Endothelial cell of umbilical vein (primary cell): ENCODE measurements around the gene UBXN2A. TPM values are rescaled to one million over a fixed set of nuclear protein-coding genes. Genes with fewer than 3 reads are reported as not detected.

Experiments
- BruUV-seq: library from RNA; stranded (reverse); fragments of 400-500 nt; replicated peaks from 2 replicates; lab custom pipeline; 2021; lab: Mats Ljungman, UMichigan
- CTCF ChIA-PET: fragments of 300-600, 350-600 bp; sonication (Branson Sonifier 250); formaldehyde crosslinking; loops from one replicate; lab custom pipeline; 2021; ENCODE audit warnings: antibody characterized with exemption, inconsistent platforms; lab: Charles Lee
- POLR2A ChIA-PET: fragments of 300-600, 350-600 bp; sonication (Branson Sonifier 250); formaldehyde crosslinking; loops from one replicate; lab custom pipeline; 2021; ENCODE audit warnings: antibody characterized with exemption, inconsistent platforms; lab: Charles Lee
- DNase-seq: peaks from one replicate; pipeline ENCODE4 v3.0.0-alpha.2; 2011; ENCODE audit warnings: low read depth, low spot score
- FAIRE-seq: peaks from 2 replicates; lab custom pipeline; 2011; peaks lifted over from hg19 to GRCh38; lab: Jason Lieb, UNC
- H2AFZ ChIP-seq: 2 replicates; pipeline ENCODE4 v1.6.0; 2012; ENCODE audit warnings: low read depth, low read length, control low read depth, inconsistent platforms
- H3K27ac ChIP-seq: 2 replicates; pipeline ENCODE4 v1.5.1; 2011; ENCODE audit warnings: low read depth, mild to moderate bottlenecking, control low read depth, low read length, moderate library complexity; ENCODE audit not compliant: insufficient read depth
- H3K27me3 ChIP-seq, 2 experiments: 2 replicates each; pipeline versions ENCODE4 v1.6.0 to v1.6.1; 2011; ENCODE audit warnings: low read length in 2 of 2, mixed read lengths in 1 of 2; ENCODE audit not compliant: control insufficient read depth in 2 of 2, insufficient read depth in 2 of 2
- H3K36me3 ChIP-seq, 2 experiments: 2 replicates in 1 of 2; 3 replicates in 1 of 2; pipeline ENCODE4 v1.5.1; 2011; ENCODE audit warnings: low read length in 2 of 2, mild to moderate bottlenecking in 1 of 2, moderate library complexity in 1 of 2; ENCODE audit not compliant: control insufficient read depth in 2 of 2, insufficient read depth in 2 of 2; ENCODE audit errors: extremely low read depth in 1 of 2
- H3K4me1 ChIP-seq: 3 replicates; pipeline ENCODE4 v1.5.1; 2011; ENCODE audit warnings: mild to moderate bottlenecking, low read length; ENCODE audit not compliant: control insufficient read depth, insufficient read depth; ENCODE audit errors: extremely low read depth
- H3K4me2 ChIP-seq: 2 replicates; pipeline ENCODE4 v1.6.1; 2011; ENCODE audit warnings: low read length, control low read depth, mixed read lengths; ENCODE audit not compliant: insufficient read depth
- H3K4me3 ChIP-seq, 3 experiments: fragments of 200-600 bp in 1 of 3; sonication (generic), shearing (Covaris generic) in 1 of 3; replicated peaks in 1 of 3; 2 replicates each; pipeline ENCODE4 v1.5.1; 2011 to 2016; ENCODE audit warnings: control low read depth in 3 of 3, low read length in 3 of 3, mild to moderate bottlenecking in 2 of 3, inconsistent platforms in 1 of 3, low read depth in 1 of 3, moderate library complexity in 1 of 3; ENCODE audit not compliant: insufficient read depth in 1 of 3
- H3K79me2 ChIP-seq: 2 replicates; pipeline ENCODE4 v1.6.0; 2012; ENCODE audit warnings: low read length, inconsistent platforms; ENCODE audit not compliant: control insufficient read depth, insufficient read depth
- H3K9ac ChIP-seq: replicated peaks from 2 replicates; pipeline ENCODE3; 2011; ENCODE audit warnings: low read length, control low read depth; ENCODE audit not compliant: insufficient read depth; ENCODE audit errors: extremely low read depth
- H3K9me1 ChIP-seq: replicated peaks from 3 replicates; pipeline ENCODE4 v1.6.0; 2011; ENCODE audit warnings: mild to moderate bottlenecking, low read length; ENCODE audit not compliant: control insufficient read depth, insufficient read depth; ENCODE audit errors: extremely low read depth
- H3K9me3 ChIP-seq: replicated peaks from 2 replicates; pipeline ENCODE4 v1.5.1; 2012; ENCODE audit warnings: low read length, inconsistent platforms; ENCODE audit not compliant: control insufficient read depth, insufficient read depth
- H4K20me1 ChIP-seq: replicated peaks from 2 replicates; pipeline ENCODE3; 2011; ENCODE audit warnings: mild to moderate bottlenecking, low read length; ENCODE audit not compliant: control insufficient read depth, insufficient read depth; ENCODE audit errors: extremely low read depth
- CTCF ChIP-seq, 2 donors: IDR thresholded peaks; 1 replicate in 1 of 2; 2 replicates in 1 of 2; pipeline ENCODE4 v1.5.1; 2011; ENCODE audit warnings: low read length in 2 of 2, mild to moderate bottlenecking in 2 of 2, moderate library complexity in 2 of 2, control low read depth in 1 of 2, inconsistent platforms in 1 of 2, low read depth in 1 of 2; ENCODE audit not compliant: insufficient read depth in 1 of 2; ENCODE audit errors: extremely low read depth in 1 of 2
- EZH2 ChIP-seq: IDR thresholded peaks from 2 replicates; pipeline ENCODE4 v1.6.1; 2012; ENCODE audit warnings: borderline replicate concordance, low read depth, mild to moderate bottlenecking, moderate library complexity, low read length, inconsistent platforms; ENCODE audit not compliant: severe bottlenecking
- FOS ChIP-seq: IDR thresholded peaks from 2 replicates; pipeline ENCODE4 v1.6.1; 2011; ENCODE audit warnings: mild to moderate bottlenecking, low read length, moderate library complexity, borderline replicate concordance; ENCODE audit not compliant: insufficient read depth
- GATA2 ChIP-seq: IDR thresholded peaks from 2 replicates; pipeline ENCODE4 v1.7.0; 2011; ENCODE audit warnings: low read depth, mild to moderate bottlenecking, moderate library complexity, mixed read lengths, low read length; ENCODE audit not compliant: insufficient read length, insufficient read depth
- JUN ChIP-seq: IDR thresholded peaks from 2 replicates; pipeline ENCODE4 v1.6.1; 2011; ENCODE audit warnings: borderline replicate concordance, low read depth; ENCODE audit not compliant: insufficient read length, insufficient read depth
- MYC ChIP-seq: IDR thresholded peaks from one replicate; pipeline ENCODE4 v1.6.1; 2011; ENCODE audit warnings: mild to moderate bottlenecking, low read depth, low read length
- POLR2A ChIP-seq: IDR thresholded peaks from 2 replicates; pipeline ENCODE4 v1.6.1; 2012; ENCODE audit warnings: low read depth, mild to moderate bottlenecking, control low read depth, low read length
- POLR2AphosphoS5 ChIP-seq: IDR thresholded peaks from 2 replicates; pipeline ENCODE4 v1.6.1; 2012; ENCODE audit warnings: low read depth, mild to moderate bottlenecking, control low read depth, low read length, moderate library complexity; ENCODE audit not compliant: insufficient read depth
- dilution Hi-C: fragments of 300-500 bp; cut with MboI; formaldehyde crosslinking; loops from one replicate; pipeline ENCODE4 v1.15.0; 2019; ENCODE audit warnings: low sequenced_read_pairs; ENCODE audit not compliant: extremely low pct_ligation_motif_present
- intact Hi-C: fragments of 100-400 bp; cut with micrococcal nuclease; formaldehyde crosslinking; loops from one replicate; pipeline ENCODE4 v1.10.0; 2022
- polyA plus RNA-seq, 4 experiments: library from polyadenylated mRNA; depleted of rRNA in 3 of 4; stranded (reverse) in 3 of 4; unstranded in 1 of 4; fragments of >200 nt; gene quantifications; 2 replicates each; pipeline versions ENCODE4 v1.2.1 to v1.2.3, GENCODE V29; 2011 to 2012; ENCODE audit warnings: missing spikeins in 1 of 4
- total RNA-seq: library from RNA; stranded (reverse); gene quantifications from 2 replicates; pipeline ENCODE4 v1.2.3, GENCODE V29; 2021
- TF ChIP-seq, protein P1 (sequence below): IDR thresholded peaks from 2 replicates; pipeline ENCODE4 v1.6.1; 2011; ENCODE audit not compliant: insufficient read depth, insufficient read length

The UBXN2A gene
- total and polyA plus RNA-seq, 2 donors (not counting 3 experiments of a cell fraction or from before 2014, with no cell fraction given) = 3.6 to 19.0 TPM

DNA sequence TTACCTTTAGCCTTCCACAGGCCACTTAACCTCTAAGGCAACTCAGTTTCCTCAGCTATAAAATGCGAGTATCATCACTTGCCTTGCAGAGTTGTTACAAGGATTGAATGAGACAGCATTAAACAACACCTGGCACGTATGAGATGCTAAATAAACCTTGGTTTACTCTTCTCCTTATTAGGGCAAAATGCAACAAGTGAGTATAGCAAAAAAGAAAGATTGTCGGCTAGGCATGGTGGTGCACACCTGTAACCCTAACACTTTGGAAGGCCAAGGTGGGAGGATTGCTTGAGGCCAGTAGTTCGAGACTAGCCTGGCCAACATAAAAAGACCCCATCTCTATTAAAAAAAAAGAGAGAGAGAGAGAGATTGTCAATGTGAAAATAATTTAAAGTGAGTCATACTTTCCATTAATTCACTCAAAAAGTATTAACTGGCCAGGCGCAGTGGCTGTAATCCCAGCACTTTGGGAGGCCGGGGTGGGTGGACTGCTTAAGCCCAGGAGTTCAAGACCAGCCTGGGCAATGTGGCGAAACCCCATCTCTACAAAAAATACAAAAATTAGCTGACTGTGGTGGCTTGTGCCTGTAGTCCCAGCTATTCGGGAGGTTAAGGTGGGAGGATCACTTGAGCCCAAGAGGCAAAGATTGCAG, 21.3 kb upstream of the UBXN2A start:
- ChIA-PET POLR2A (no interaction called here), CTCF (interaction anchor here (0.9 to 1.4 kb wide), 2 partner anchors 8 to 94 kb away, joined by 3 to 12 read pairs; partner anchors contain the start of gene ATAD2B)
- H3K27me3 ChIP-seq = no peaks in the 10 kb centered on the region
- H2AFZ ChIP-seq = no peak overlapping the region
- no peaks in the 10 kb centered on the region for H3K36me3 ChIP-seq
- H3K9me1 ChIP-seq = no peaks in the 10 kb centered on the region
- H3K9me3 ChIP-seq = no peaks in the 10 kb centered on the region
- H3K4me1 ChIP-seq = no peaks in the 10 kb centered on the region
- H3K4me2 ChIP-seq = no peak overlapping the region
- no peak for FAIRE-seq
- peaks cover 12% of the 10 kb centered on the region for H4K20me1 ChIP-seq
- H3K27ac ChIP-seq = no peak overlapping the region
- BruUV-seq = no TSS peak
- H3K79me2 ChIP-seq = peaks cover 76% of the 10 kb centered on the region
- no peak for DNase-seq
- no peak overlapping the region for H3K4me3 ChIP-seq
- dilution Hi-C loops (no loop called here), intact Hi-C loops (no loop called here)
- H3K9ac ChIP-seq = no peak overlapping the region
- TF ChIP-seq, protein P1, sequence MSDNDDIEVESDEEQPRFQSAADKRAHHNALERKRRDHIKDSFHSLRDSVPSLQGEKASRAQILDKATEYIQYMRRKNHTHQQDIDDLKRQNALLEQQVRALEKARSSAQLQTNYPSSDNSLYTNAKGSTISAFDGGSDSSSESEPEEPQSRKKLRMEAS = no peak
- no peak for TF ChIP-seq EZH2

GRCh38 chr2:23924589-23925359, 15.5 kb upstream of the UBXN2A start:
- Histone ChIP-seq H3K9ac (no peak overlapping the region), H3K79me2 (peaks cover 67% of the 10 kb centered on the region), H3K27ac (no peak overlapping the region), H3K9me1 (no peaks in the 10 kb centered on the region), H3K4me2 (peak overlapping the region; percentile 95), H3K9me3 (no peaks in the 10 kb centered on the region), H3K4me3 (peak overlapping the region in 1 of 3 experiments; percentile 78), H4K20me1 (peaks cover 9% of the 10 kb centered on the region), H3K4me1 (peaks cover 23% of the 10 kb centered on the region), H3K36me3 (no peaks in the 10 kb centered on the region), H3K27me3 (no peaks in the 10 kb centered on the region), H2AFZ (no peak overlapping the region)
- DNase-seq (peak; percentile 12), FAIRE-seq (no peak)
- CTCF ChIA-PET = interaction anchor here (0.7 to 4.8 kb wide), 8 partner anchors 11 to 159 kb away, joined by 3 to 68 read pairs (median 3); partner anchors contain the start of gene TP53I3
- no TSS peak for BruUV-seq
- intact Hi-C loops = loop anchor here (10.0 kb wide), 1 partner anchor 440 kb away; the partner anchor contains the start of gene ITSN2
- POLR2A ChIA-PET = interaction anchor here (0.6 kb wide), 1 partner anchor 9 kb away, joined by 3 read pairs; no protein-coding TSS in a partner anchor
- TF ChIP-seq, protein P1 = no peak
- TF ChIP-seq JUN (no peak), GATA2 (no peak), POLR2A (no peak), CTCF (IDR thresholded peaks at IDR 0.05; ENCODE audit: extremely low read depth in 1 of 2, insufficient read depth in 1 of 2, low read depth in 1 of 2, low read length in 2 of 2) (no peak), FOS (no peak), EZH2 (no peak), POLR2AphosphoS5 (no peak), MYC (no peak)
- dilution Hi-C loops = no loop called here
